ENCODE results near the gene GPATCH8.

Gene GPATCH8

DNA sequence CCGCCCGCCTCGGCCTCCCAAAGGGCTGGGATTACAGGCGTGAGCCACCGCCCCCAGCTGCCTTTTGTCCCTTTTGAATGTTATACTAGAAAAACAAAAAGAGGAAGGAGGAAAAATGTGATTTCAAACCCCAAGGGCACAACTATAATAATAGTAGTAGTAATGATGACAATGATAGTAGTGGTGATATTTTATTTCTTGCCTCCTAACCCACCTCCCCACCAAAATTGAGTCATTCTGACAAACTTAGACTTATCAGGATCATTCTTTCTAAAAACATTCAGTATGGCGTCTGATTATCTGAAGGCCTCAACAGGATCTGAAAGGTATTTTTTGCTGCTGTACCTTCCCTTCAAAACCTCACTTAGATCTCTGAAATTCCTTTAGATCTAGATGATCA is 13.6 kb downstream of the GPATCH8 start:
- TF ChIP-seq, protein P1, sequence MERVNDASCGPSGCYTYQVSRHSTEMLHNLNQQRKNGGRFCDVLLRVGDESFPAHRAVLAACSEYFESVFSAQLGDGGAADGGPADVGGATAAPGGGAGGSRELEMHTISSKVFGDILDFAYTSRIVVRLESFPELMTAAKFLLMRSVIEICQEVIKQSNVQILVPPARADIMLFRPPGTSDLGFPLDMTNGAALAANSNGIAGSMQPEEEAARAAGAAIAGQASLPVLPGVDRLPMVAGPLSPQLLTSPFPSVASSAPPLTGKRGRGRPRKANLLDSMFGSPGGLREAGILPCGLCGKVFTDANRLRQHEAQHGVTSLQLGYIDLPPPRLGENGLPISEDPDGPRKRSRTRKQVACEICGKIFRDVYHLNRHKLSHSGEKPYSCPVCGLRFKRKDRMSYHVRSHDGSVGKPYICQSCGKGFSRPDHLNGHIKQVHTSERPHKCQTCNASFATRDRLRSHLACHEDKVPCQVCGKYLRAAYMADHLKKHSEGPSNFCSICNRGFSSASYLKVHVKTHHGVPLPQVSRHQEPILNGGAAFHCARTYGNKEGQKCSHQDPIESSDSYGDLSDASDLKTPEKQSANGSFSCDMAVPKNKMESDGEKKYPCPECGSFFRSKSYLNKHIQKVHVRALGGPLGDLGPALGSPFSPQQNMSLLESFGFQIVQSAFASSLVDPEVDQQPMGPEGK (CRISPR knock-in tag; IDR thresholded peaks at IDR 0.05; ENCODE audit: borderline replicate concordance), result no peak
- TF ChIP-seq ZFP3 (CRISPR knock-in tag; IDR thresholded peaks at IDR 0.05) (no peak), ZFP30 (CRISPR knock-in tag; IDR thresholded peaks at IDR 0.05) (no peak)
- TF ChIP-seq, protein P2, sequence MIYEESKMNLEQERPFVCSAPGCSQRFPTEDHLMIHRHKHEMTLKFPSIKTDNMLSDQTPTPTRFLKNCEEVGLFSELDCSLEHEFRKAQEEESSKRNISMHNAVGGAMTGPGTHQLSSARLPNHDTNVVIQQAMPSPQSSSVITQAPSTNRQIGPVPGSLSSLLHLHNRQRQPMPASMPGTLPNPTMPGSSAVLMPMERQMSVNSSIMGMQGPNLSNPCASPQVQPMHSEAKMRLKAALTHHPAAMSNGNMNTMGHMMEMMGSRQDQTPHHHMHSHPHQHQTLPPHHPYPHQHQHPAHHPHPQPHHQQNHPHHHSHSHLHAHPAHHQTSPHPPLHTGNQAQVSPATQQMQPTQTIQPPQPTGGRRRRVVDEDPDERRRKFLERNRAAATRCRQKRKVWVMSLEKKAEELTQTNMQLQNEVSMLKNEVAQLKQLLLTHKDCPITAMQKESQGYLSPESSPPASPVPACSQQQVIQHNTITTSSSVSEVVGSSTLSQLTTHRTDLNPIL (CRISPR knock-in tag; IDR thresholded peaks at IDR 0.05; ENCODE audit: low read depth), result no peak
- no peak for ATAC-seq

DNA sequence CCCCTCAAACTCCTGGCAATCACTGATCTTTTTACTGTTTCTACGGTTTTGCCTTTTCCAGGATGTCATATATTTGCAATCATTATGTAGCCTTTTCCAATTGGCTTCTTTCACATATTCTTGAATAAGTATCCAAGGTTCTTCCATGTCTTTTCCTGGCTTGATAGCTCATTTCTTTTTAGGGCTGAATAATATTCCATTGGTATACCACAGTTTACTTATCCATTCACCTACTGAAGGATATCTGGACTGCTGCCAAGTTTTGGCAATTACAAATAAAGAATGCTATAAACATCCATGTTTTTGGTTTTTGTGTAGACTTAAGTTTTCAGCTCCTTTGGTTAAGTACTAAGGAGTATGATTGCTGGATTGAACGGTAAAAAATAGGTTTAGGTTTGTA is 16.0 kb downstream of the GPATCH8 start:
- no peak for ATAC-seq

DNA sequence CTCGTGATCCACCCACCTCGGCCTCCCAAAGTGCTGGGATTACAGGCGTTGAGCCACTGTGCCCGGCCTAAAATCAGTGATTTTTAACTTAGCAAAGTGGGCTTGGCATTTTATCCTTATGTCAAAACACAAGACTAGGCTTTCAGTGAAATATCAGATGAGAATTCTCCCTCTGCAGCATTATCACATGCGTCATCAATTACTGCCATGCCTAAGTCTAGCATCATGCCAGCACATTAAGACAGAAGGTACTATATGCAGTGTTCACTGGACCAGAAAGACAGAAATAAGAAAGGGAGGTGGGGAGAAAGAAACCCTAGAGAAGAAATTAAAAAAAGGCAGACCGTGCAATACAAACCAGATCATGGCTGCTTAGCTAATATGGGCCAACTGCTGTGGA is 29.8 kb downstream of the GPATCH8 start:
- TF ChIP-seq ISL1 (CRISPR knock-in tag; IDR thresholded peaks at IDR 0.05) (peak; percentile 43; the same call in 1 of the 2 replicates), ZNF565 (CRISPR knock-in tag; conservative IDR thresholded peaks at IDR 0.05; ENCODE audit: low read depth) (no peak), ZNF70 (CRISPR knock-in tag; IDR thresholded peaks at IDR 0.05) (no peak), GLIS3 (CRISPR knock-in tag; IDR thresholded peaks at IDR 0.05) (no peak), ZFP3 (CRISPR knock-in tag; IDR thresholded peaks at IDR 0.05) (no peak), ARNTL (CRISPR knock-in tag; IDR thresholded peaks at IDR 0.05; ENCODE audit: borderline replicate concordance, low read depth) (no peak)
- TF ChIP-seq, protein P3, sequence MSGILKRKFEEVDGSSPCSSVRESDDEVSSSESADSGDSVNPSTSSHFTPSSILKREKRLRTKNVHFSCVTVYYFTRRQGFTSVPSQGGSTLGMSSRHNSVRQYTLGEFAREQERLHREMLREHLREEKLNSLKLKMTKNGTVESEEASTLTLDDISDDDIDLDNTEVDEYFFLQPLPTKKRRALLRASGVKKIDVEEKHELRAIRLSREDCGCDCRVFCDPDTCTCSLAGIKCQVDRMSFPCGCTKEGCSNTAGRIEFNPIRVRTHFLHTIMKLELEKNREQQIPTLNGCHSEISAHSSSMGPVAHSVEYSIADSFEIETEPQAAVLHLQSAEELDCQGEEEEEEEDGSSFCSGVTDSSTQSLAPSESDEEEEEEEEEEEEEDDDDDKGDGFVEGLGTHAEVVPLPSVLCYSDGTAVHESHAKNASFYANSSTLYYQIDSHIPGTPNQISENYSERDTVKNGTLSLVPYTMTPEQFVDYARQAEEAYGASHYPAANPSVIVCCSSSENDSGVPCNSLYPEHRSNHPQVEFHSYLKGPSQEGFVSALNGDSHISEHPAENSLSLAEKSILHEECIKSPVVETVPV (CRISPR knock-in tag; IDR thresholded peaks at IDR 0.05), result no peak
- TF ChIP-seq, protein P4, sequence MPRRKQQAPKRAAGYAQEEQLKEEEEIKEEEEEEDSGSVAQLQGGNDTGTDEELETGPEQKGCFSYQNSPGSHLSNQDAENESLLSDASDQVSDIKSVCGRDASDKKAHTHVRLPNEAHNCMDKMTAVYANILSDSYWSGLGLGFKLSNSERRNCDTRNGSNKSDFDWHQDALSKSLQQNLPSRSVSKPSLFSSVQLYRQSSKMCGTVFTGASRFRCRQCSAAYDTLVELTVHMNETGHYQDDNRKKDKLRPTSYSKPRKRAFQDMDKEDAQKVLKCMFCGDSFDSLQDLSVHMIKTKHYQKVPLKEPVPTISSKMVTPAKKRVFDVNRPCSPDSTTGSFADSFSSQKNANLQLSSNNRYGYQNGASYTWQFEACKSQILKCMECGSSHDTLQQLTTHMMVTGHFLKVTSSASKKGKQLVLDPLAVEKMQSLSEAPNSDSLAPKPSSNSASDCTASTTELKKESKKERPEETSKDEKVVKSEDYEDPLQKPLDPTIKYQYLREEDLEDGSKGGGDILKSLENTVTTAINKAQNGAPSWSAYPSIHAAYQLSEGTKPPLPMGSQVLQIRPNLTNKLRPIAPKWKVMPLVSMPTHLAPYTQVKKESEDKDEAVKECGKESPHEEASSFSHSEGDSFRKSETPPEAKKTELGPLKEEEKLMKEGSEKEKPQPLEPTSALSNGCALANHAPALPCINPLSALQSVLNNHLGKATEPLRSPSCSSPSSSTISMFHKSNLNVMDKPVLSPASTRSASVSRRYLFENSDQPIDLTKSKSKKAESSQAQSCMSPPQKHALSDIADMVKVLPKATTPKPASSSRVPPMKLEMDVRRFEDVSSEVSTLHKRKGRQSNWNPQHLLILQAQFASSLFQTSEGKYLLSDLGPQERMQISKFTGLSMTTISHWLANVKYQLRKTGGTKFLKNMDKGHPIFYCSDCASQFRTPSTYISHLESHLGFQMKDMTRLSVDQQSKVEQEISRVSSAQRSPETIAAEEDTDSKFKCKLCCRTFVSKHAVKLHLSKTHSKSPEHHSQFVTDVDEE (CRISPR knock-in tag; IDR thresholded peaks at IDR 0.05), result no peak
- ATAC-seq, result peak; percentile 97

More for the DNA sequence above, 16.0 kb downstream of the GPATCH8 start:
- TF ChIP-seq, protein P5, sequence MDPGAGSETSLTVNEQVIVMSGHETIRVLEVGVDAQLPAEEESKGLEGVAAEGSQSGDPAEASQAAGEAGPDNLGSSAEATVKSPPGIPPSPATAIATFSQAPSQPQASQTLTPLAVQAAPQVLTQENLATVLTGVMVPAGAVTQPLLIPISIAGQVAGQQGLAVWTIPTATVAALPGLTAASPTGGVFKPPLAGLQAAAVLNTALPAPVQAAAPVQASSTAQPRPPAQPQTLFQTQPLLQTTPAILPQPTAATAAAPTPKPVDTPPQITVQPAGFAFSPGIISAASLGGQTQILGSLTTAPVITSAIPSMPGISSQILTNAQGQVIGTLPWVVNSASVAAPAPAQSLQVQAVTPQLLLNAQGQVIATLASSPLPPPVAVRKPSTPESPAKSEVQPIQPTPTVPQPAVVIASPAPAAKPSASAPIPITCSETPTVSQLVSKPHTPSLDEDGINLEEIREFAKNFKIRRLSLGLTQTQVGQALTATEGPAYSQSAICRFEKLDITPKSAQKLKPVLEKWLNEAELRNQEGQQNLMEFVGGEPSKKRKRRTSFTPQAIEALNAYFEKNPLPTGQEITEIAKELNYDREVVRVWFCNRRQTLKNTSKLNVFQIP (CRISPR knock-in tag; IDR thresholded peaks at IDR 0.05; ENCODE audit: borderline replicate concordance, low read depth), result no peak
- TF ChIP-seq, protein P3 (CRISPR knock-in tag; IDR thresholded peaks at IDR 0.05), result no peak
- TF ChIP-seq TCF4 (CRISPR knock-in tag; IDR thresholded peaks at IDR 0.05; ENCODE audit: borderline replicate concordance) (no peak), ZNF70 (CRISPR knock-in tag; IDR thresholded peaks at IDR 0.05) (no peak), ESRRG (CRISPR knock-in tag; IDR thresholded peaks at IDR 0.05) (no peak)
- TF ChIP-seq, protein P4 (CRISPR knock-in tag; IDR thresholded peaks at IDR 0.05), result no peak

Data from SK-N-SH treated with all-trans-retinoic acid at 6 μM for 48 hours (cell line).